ENCODE data around the gene MTRR. TPM values are rescaled to one million over a fixed set of nuclear protein-coding genes. Genes with fewer than 3 reads are reported as not detected.

Gene MTRR
- total RNA-seq, 1 experiment from 2014 or later, result 57.8 TPM

GRCh38 chr5:7907612-7908011, 38.7 kb downstream of the MTRR start:
- ChIA-PET CTCF (no interaction called here), POLR2A (no interaction called here)
- ATAC-seq (no peak), DNase-seq (ENCODE audit: low read depth, low spot score) (no peak)
- Histone ChIP-seq H3K9me3 (ENCODE audit: control insufficient read depth, insufficient read depth, low read depth, low read length) (peaks cover 17% of the 10 kb centered on the region), H3K36me3 (ENCODE audit: control insufficient read depth, insufficient read depth, low read length) (no peaks in the 10 kb centered on the region; the same call in 1 of the 2 replicates), H3K27me3 (ENCODE audit: control insufficient read depth, insufficient read depth, low read length) (no peaks in the 10 kb centered on the region), H3K4me1 (ENCODE audit: control insufficient read depth, insufficient read depth, low read length) (no peaks in the 10 kb centered on the region), H3K4me3 (ENCODE audit: low read depth in 2 of 2, low read length in 2 of 2) (no peak overlapping the region), H3K27ac (ENCODE audit: low read length) (no peak overlapping the region)
- in situ Hi-C loops (cut with HindIII; ENCODE audit: low pct_unique_long_range_greater_than_20kb, low sequenced_read_pairs) (no loop called here), intact Hi-C loops (cut with micrococcal nuclease; ENCODE audit: unreplicated experiment) (no loop called here)
- no TSS peak for BruUV-seq (replicated peaks)
- no peak for TF ChIP-seq POLR2AphosphoS5 (IDR thresholded peaks at IDR 0.05; ENCODE audit: low read depth, low read length)
- TF ChIP-seq TCF7L2 (IDR thresholded peaks at IDR 0.05; ENCODE audit: low read depth, low read length), result no peak
- TF ChIP-seq, protein P1, sequence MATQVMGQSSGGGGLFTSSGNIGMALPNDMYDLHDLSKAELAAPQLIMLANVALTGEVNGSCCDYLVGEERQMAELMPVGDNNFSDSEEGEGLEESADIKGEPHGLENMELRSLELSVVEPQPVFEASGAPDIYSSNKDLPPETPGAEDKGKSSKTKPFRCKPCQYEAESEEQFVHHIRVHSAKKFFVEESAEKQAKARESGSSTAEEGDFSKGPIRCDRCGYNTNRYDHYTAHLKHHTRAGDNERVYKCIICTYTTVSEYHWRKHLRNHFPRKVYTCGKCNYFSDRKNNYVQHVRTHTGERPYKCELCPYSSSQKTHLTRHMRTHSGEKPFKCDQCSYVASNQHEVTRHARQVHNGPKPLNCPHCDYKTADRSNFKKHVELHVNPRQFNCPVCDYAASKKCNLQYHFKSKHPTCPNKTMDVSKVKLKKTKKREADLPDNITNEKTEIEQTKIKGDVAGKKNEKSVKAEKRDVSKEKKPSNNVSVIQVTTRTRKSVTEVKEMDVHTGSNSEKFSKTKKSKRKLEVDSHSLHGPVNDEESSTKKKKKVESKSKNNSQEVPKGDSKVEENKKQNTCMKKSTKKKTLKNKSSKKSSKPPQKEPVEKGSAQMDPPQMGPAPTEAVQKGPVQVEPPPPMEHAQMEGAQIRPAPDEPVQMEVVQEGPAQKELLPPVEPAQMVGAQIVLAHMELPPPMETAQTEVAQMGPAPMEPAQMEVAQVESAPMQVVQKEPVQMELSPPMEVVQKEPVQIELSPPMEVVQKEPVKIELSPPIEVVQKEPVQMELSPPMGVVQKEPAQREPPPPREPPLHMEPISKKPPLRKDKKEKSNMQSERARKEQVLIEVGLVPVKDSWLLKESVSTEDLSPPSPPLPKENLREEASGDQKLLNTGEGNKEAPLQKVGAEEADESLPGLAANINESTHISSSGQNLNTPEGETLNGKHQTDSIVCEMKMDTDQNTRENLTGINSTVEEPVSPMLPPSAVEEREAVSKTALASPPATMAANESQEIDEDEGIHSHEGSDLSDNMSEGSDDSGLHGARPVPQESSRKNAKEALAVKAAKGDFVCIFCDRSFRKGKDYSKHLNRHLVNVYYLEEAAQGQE (IDR thresholded peaks at IDR 0.05; ENCODE audit: insufficient read depth in 1 of 2, low read depth in 2 of 2, low read length in 1 of 2), result no peak
- TF ChIP-seq, protein P2, sequence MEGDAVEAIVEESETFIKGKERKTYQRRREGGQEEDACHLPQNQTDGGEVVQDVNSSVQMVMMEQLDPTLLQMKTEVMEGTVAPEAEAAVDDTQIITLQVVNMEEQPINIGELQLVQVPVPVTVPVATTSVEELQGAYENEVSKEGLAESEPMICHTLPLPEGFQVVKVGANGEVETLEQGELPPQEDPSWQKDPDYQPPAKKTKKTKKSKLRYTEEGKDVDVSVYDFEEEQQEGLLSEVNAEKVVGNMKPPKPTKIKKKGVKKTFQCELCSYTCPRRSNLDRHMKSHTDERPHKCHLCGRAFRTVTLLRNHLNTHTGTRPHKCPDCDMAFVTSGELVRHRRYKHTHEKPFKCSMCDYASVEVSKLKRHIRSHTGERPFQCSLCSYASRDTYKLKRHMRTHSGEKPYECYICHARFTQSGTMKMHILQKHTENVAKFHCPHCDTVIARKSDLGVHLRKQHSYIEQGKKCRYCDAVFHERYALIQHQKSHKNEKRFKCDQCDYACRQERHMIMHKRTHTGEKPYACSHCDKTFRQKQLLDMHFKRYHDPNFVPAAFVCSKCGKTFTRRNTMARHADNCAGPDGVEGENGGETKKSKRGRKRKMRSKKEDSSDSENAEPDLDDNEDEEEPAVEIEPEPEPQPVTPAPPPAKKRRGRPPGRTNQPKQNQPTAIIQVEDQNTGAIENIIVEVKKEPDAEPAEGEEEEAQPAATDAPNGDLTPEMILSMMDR (IDR thresholded peaks at IDR 0.05), result no peak
- TF ChIP-seq SIN3A (IDR thresholded peaks at IDR 0.05; ENCODE audit: borderline replicate concordance, insufficient read depth, low read depth, low read length), result no peak

DNA sequence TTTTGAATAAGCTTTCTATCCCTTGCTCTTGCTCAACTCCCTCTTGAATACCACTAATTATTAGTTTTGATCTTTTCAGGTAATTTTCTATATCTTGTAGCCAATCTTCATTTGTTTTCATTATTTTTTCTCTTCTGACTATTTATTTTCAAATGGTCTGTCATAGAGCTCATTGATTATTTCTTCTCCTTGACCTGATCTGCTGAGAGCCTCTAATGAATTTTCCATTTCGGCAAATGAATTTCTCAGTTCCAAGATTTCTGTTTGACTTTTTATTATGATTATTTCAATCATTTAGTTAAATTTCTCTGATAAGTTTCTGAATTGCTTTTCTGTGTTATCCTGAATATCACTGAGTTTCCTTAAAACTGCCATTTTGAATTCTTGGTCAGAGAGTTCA, 39.4 kb downstream of the MTRR start:
- ChIA-PET POLR2A (no interaction called here), CTCF (no interaction called here)
- no peaks in the 10 kb centered on the region for H3K4me1 ChIP-seq (ENCODE audit: control insufficient read depth, insufficient read depth, low read length)
- no peaks in the 10 kb centered on the region for H3K27me3 ChIP-seq (ENCODE audit: control insufficient read depth, insufficient read depth, low read length)
- no peak overlapping the region for H3K27ac ChIP-seq (ENCODE audit: low read length)
- TF ChIP-seq, protein P1 (IDR thresholded peaks at IDR 0.05; ENCODE audit: insufficient read depth in 1 of 2, low read depth in 2 of 2, low read length in 1 of 2), result no peak
- TF ChIP-seq POLR2AphosphoS5 (IDR thresholded peaks at IDR 0.05; ENCODE audit: low read depth, low read length) (no peak), TCF7L2 (IDR thresholded peaks at IDR 0.05; ENCODE audit: low read depth, low read length) (no peak)
- TF ChIP-seq, protein P2 (IDR thresholded peaks at IDR 0.05), result no peak
- DNase-seq (ENCODE audit: low read depth, low spot score), result no peak
- ATAC-seq, result no peak
- no peaks in the 10 kb centered on the region; the same call in 1 of the 2 replicates for H3K36me3 ChIP-seq (ENCODE audit: control insufficient read depth, insufficient read depth, low read length)
- BruUV-seq (replicated peaks), result no TSS peak
- H3K9me3 ChIP-seq (ENCODE audit: control insufficient read depth, insufficient read depth, low read depth, low read length), result peaks cover 17% of the 10 kb centered on the region
- H3K4me3 ChIP-seq (ENCODE audit: low read depth in 2 of 2, low read length in 2 of 2), result no peak overlapping the region
- intact Hi-C loops (cut with micrococcal nuclease; ENCODE audit: unreplicated experiment) (no loop called here), in situ Hi-C loops (cut with HindIII; ENCODE audit: low pct_unique_long_range_greater_than_20kb, low sequenced_read_pairs) (no loop called here)
